ENCODE results near the gene SLC25A14.
"Not testable (repeated sequence)": the region's sequence is repeated elsewhere in the genome, so short reads cannot be mapped to it uniquely, and the experiment has no call there.

Gene SLC25A14, protein sequence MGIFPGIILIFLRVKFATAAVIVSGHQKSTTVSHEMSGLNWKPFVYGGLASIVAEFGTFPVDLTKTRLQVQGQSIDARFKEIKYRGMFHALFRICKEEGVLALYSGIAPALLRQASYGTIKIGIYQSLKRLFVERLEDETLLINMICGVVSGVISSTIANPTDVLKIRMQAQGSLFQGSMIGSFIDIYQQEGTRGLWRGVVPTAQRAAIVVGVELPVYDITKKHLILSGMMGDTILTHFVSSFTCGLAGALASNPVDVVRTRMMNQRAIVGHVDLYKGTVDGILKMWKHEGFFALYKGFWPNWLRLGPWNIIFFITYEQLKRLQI

DNA sequence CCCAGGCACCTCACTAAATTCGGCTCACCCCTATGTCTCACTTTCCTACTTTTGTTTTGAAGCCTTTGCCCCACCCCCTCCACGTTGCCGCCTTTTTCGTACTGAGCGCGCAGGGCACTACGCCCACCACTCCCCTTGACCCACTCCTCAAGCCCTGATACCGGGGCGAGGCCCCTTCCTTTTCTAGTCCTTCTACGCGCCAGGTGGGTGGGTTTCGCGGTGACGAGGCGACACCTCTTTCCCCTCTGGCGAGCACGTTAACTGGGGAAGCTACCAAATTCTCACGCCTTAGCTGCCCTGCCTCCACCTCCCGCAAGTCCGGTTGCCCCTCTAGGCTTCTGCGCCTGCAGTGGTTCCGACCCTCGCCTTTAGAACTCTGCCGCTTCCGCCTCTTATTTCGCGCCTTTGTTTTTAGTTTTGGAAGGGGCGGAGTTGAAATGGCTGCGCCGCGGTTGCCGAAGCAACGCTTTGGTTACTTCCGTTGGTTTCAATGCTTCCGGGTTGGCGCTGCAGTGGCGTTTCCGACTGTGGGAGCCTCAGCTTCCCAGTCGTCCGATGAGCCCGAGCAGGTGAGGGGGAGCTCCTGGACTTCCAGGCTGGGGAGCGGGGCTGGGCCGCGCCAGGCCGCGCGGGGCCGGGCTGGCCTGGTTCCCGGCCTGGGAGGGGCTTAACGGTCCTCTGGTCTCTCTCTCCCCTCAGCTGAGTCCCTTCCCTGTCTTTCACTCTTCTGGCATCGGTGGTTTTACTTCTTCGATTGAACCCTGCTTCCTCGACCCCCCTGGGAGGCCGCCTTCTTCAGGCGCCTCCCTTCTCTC is at the start of gene SLC25A14:
Gene SLC25A14, plus strand, starts transcription at position 512 of the 815 bp plus-strand sequence. CDS start 360 bp downstream, outside the sequence.
- DNase-seq = peak; percentile 60

DNA sequence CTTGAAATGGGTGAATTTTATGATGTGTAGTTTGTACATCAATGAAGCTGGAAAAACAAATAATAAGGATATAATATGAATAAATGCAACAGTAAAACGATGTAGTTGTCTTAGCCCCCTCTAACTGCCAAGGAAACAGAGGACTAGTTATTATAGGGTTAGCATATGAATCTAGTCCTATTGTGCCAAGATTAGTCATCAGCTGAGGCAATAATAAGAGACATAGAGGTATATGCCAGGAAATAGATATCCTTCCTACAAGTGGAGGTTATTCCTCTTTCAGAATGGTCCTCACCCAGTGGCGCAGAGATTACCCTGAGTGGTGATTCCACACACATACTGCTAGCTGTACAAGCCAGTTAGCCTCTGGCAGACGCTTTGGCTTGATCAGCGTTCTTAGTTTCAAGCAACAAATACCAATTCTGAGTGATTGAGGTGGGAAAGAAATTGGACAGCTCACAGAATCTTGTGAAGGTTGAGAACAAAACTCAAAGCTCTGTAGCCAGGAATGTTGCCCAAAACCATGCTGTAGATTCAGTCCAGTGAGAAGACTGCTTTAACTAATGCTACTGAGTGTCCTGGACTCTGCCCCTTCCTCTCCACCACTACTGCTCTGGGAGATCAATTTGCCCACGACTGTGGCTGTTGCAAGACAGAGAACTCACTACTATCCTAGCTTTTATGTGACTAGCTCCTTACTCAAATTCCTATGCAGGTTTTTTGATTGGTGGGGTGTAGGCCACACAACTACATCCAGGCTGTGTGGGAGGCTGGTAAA is 44.0 kb upstream of the SLC25A14 start:
- DNase-seq = no peak

DNA sequence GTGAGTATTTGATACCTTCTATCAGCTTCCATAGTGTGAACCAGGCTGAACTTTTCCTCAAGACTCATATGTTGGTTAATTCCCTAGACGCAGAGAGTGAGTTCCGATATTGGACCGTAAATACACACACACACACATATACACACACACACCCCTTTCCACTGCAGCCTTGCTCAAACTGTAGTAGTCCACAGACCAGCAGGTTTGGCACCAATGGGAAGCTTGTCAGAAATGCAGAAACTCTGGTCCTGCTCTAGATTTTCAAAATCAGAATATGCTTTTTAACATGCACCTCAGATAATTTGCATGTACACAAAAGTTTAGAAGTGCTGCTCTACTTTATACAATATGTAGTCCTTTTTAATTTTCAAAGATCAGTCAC is 43.4 kb upstream of the SLC25A14 start:
- no peak for DNase-seq

DNA sequence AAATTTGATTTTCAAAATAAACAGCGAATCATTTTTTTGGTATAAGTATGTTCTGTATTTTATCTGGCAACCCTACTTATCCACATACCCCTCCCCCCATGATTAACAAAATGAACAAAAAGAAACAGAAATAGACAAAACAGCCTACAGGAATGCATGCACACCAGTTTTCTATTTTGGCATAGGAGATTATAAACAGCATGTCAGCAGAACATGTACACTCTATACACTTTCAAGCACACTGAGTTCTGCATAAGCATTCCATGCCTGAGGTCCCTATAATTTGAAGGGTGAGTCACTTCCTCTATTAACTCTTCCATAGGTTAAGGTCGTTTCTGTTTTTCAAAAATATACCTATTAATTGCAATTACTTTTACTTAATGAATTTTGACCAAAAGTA is 43.0 kb upstream of the SLC25A14 start:
- no peak for DNase-seq

DNA sequence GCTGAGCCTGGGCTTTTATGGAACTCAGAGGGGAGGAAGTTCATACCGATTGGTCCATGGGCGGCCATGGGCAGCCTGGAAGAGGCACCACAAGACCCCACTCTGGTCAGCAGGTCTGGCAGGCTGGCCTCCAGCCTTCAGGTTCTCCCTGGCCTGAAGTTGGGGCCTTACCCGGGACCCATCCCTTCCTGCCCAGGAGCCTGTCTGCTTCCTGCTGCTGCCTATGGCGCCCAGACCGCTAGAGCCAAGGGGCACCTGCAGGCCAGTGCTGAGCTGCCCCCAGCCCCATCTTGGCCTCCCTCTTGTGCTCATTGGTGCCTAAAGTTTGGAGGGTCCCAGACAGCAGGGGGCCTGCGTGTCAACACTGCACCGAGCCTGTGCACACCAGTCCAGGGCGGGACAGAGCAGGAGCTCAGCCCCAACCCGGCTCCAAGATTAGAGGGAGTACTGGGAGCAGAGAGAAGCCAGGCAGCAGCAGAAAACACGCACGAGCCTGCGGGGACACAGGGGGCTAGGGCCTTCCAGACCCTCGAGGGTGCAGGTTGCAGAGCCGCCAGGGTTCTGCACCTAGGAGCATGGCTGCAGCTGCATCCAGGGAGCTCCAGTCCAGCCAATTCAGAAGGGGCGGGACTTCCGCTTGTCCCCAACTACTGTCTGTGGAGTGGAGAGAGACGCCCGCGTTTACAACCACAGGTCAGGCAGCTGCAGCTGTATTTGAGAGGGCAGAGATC is 40.3 kb upstream of the SLC25A14 start:
- DNase-seq = peak; percentile 72

DNA sequence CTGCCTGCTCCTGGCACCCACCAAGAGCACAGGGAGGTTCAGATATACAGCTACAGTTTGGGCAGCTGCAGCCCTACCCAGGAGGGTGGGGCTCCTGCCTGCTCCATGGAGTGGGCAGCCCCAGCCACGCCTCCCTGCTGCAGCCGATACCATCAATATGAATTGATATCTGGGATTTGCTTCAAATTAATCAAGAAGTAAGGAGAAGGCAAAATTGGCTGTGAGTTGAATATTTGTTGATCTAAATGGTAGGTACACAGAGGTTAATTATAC is 39.8 kb upstream of the SLC25A14 start:
- no peak for DNase-seq

DNA sequence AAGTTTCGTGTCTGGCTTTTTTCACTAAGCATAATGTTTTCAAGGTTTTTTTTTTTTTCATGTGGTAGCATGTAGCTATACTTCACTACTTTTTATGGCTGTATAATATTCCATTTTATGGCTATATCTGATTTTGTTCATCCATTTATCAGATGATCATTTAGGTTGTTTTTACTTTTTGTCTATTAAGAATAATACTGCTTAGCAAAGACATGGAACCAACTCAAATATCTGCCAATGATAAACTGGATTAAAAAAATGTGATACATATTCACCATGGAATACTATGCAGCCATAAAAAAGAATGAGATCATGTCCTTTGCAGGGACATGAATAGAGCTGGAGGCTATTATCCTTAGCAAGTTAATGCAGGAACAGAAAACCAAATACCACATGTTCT is 38.3 kb upstream of the SLC25A14 start:
- no peak for DNase-seq

DNA sequence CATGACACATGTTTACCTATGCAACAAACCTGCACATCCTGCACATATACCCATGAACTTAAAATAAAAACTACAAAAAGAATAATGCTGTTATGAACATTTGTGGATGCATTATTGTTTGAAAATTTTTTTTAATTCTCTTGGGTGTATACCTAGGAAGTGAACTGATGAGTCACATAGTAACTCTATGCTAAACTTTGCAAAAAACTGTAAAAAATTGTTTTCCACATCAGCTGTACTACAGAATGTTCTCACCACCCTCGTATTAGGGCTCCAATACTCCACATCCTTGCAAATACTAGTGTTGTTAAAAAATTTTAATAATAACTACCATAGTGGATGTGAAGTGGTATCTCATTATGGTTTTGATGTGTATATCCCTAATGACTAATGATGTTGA is 37.7 kb upstream of the SLC25A14 start:
- no peak for DNase-seq

DNA sequence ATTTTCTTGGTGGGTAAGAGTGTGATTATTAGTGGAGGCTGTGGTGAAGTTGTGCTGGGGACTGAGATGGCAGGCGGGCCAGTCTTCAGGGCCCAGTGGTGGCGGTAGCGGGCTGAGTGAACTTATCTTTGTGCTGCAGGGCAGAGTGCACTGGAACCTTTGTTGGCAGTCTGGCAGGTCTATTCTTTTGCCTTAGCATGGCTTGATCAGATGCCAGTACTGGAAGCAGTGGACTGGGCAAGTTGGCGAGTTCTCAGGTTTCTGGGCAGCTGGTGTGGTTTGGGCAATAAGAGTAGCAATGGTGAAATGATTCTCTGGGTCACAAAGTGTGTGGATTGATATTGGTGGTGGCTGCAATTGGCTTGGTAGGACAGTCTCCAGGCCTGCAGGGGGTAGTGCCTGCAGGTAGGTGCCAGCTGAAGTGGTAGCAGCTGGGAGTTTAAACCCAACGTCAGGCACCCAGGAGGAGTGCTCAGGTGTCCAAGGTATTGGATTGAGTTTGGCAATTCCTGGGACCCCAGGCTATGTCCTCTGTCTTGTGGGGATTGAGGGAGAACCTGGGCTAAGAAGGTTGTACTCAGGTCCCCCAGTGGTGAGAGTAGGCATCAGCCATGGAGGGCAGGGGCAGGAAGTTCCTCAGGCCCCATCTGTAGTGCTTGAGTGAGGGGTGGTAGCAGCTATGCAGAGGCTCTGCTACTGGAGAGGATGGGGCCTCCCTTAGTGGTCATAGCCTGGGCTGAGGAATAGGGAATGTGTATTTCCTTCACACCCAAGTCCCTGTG is 34.9 kb upstream of the SLC25A14 start:
- DNase-seq = no peak

DNA sequence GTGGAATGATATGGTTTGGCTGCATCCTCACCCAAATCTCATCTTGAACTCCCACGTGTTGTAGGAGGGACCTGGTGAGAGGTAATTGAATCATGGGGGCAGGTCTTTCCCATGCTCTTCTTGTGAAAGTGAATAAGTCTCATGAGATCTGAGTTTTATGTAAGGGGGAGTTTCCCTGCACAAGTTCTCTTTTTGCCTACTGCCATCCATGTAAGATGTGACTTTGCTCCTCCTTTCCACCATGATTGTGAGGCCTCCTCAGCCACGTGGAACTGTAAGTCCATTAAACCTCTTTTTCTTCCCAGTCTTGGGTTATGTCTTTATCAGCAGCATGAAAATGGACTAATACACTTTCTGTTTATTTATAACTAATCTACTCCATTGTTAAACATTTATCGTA is 19.8 kb upstream of the SLC25A14 start:
- not testable (repeated sequence) for DNase-seq

DNA sequence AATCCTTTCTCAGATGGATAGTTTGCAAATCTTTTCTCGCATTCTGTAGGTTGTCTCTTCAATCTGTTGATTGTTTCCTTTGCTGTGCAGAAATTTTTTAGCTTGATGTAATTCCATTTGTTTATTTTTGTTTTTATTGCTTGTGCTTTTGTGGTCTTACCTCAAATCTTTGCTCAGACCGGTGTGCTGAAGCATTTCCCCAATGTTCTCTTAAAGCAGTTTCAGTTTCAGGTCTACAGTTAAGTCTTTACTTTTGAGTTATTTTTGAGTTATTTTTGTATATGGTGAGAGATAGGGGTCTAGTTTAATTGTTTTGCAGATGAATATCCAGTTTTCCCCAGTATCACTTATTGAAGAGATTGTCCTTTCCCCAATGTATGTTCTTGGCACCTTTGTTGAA is 18.2 kb upstream of the SLC25A14 start:
- no peak for DNase-seq

DNA sequence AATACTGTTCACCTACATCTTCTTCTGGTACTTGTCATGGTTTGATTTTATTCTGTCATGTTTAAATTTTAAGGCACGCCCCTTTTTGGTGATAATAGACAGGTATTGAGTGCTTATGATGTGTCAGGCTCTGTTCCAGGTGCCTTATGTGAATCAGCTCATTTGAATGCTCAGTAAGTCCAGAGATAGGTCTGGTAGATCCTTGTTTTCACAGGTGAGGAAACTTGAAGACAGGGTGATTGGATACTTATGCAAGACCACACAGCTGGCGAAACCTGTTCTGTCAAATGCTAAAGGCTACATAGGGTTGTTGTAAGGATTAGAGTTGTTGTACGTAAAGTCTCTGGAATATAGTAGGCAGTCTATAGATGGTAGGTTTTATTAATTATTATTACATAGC is 9.6 kb upstream of the SLC25A14 start:
- no peak for DNase-seq

DNA sequence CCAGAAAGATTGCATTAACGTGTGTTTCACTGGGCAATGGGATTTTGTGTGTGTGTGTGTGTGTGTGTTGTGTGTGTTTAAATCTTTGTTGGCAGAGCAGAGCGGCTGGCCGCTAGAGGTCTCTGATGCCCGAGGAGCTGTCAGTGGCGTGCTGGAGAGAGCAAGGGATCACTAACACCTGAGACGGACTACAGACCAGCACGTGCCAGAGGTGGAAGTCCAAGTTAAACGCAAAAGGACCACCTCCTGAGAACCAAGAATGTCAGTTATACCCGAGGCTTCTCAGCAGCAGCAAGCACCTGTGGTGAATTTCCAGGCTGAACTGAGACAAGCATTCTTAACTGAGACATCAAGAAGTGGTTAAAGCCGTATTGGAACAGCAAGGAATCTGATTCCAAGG is 9.0 kb upstream of the SLC25A14 start:
- peak; percentile 23 for DNase-seq

DNA sequence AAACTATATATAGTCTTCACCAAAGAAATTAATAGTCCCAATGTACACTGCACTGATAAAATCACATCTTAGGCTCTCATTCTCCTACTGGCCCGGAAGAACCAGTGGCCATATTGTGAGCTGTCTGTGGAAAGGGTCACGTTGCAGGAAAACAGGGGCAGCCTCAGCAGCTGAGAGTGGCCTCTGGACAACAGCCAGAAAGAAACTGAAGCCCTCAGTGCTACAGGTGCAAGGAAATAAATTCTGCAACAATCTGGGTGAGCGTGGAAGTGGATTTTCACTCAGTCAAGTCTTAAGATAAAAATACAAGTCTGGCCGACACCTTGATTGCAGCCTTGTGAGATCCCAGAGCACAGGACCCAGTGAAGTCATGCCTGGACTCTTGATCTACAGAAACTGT is 3.2 kb upstream of the SLC25A14 start:
- no peak for DNase-seq

DNA sequence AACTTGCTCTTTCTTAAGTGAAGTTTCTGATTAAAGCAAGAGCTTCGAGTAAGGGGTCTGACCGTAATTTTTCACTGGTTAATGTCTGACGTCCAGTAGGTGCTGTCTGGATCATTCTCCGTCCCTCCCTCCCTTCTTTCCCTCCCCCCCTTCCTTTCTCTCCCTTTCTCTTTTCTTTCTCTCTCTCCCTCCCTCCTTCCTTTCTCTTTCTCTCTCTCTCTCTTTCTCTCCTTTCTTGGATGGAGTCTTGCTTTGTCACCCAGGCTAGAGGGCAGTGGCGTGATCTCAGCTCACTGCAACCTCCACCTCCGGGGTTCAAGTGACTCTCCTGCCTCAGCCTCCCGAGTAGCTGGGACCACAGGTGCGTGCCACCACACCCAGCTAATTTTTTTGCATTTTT is 850 bp upstream of the SLC25A14 start:
- not testable (repeated sequence) for DNase-seq

DNA sequence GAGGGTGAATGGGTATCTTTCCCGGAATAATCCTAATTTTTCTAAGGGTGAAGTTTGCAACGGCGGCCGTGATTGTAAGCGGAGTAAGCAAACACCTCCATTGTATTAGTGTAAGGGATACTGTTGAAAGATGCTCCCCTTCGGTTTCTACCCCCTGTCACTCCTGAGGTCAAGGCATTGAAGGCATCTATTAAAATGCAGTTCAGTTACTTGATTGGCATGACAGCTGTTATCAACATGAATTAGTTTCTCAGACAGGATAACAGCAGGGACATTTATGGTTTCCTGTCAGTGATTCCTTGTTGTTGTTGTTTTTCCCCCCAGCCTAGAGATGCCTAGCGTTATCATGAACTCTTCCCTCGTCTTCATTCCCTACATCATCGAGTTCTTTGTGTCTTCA is 552 bp downstream of the SLC25A14 start:
- DNase-seq = no peak

DNA sequence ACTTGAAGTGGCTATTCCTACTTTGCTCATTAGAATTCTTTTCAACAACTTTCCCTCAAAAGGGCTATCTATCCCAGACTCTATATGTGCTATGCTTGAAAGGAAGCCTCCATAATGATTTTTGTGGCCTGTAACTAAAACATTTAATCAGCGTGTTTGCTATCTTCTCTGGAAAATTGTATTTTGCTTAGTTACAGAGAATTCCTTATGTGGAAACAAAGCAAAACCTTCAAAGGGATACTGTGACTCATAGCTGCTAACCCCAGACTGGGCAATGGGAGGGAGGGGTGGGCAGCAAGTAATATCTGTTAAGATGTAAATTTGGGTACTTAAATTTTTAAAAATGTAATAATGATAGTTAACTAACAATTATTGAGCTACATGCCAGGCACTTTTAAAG is 3.7 kb downstream of the SLC25A14 start:
- no peak for DNase-seq

DNA sequence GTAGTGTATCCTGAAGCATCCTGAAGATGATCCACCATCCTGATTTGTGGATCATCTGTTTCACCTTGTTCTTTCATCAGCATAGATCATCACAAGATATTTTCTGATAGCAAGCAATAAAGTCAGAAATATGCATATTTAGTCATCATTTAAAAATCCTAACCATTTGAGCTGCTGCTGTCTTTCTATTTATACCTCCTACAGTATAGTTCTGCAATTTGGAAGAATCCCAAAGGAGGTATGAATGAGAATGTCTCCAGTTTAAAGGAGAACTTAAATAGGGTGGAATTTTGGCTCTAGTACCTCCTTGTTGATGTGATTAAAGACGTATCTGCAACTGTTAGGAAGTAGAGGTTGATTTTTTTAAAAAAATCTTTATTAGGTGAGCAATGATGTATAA is 7.6 kb downstream of the SLC25A14 start:
- no peak for DNase-seq

DNA sequence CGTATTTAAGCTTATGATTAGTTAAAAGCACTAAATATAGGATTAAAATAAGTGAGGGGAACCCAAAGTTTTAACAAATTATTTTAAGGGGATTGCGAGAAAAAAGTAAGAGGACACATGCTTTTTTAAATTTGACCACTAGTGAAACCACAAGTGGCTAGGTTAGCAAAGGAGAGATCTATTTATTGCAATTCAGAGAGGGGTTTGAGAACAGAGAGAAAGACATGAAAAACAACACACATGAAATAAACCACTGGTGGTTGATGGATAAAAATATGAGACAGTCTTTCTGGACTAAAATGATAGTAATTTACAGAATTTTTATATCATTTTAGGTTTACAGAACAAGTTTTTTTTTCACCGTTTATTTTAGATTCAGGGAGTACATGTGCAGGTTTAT is 11.8 kb downstream of the SLC25A14 start:
- DNase-seq = no peak

DNA sequence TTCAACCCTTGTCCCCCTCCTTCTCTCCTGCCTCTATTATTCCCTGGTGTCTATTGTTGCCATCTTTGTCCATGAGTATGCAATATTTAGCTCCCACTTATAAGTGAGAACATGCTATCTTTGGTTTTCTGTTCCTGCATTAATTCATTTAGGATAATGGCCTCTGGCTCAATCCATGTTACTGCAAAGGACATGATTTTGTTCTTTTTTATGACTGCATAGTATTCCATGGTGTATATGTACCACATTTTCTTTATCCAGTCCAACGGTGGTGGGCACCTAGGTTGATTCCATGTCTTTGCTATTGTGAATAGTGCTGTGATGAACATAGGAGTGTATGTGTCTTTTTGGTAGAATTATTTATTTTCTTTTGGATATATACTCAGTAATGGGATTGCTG is 12.3 kb downstream of the SLC25A14 start:
- not testable (repeated sequence) for DNase-seq

DNA sequence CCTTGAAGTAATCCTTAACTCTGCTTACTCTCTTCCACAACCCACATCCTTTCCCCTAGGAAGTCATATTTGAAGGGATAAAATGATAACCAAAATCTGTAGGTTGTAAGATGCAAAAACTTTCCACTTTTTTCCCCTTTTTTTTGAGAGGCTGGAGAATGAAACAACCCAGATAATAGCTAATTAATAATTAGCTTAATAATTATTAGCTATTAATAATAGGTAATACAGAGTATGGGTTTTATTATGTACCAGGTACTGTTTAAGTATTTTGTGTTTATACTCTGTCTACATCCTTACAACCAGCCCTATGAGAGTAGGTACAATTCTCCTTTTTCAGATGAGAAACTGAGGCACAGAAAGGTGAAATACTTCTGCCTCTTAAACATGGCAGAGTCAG is 36.4 kb downstream of the SLC25A14 start:
- no peak for DNase-seq

DNA sequence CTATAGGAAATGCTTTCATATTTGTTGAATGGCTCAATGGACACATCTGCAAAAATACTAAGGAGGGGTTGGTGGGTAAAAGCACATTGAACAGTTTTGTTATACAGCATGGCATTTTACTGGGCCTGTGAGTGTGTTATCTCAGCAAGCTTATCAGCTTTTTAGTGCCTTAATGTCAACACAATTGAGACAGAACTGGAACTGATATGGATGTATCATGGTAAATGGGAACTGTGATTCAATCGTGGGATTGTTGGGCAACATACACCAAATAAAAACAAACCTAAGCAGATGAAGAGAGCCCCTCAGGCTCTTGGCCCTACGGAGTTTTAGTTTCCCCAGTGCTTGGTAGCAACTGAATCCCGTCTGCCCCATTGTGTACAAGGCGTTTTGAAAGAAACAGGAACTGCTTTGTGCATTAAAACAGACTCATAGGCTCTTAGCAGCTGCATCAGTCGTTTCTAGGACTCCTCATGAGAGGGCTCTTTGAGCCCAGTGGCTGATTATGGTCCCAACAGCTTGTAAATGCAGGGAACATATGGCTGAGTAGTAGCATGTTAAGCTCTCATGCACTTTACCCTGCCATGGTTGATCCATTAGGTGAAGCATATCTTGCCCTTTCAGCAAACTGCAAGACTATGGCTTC is 38.4 kb downstream of the SLC25A14 start:
- no peak for DNase-seq
